Spleen (tissue), 7 donors: ENCODE results near the gene CLDN4.
"Not testable (repeated sequence)": the region's sequence is repeated elsewhere in the genome, so short reads cannot be mapped to it uniquely, and the experiment has no call there.

ENCODE experiments used
- POLR2A ChIP-seq, 3 donors: fragments of 450-650 bp; IDR thresholded peaks; one replicate each; pipeline ENCODE4 v1.5.1; 2017; ENCODE audit warnings: antibody characterized with exemption in 3 of 3, mild to moderate bottlenecking in 1 of 3
- TF ChIP-seq, protein P1 (sequence below), 11 experiments: fragments of 200-600 bp in 7 of 11; fragments of 450-650 bp in 4 of 11; sonication (generic) in 4 of 11; IDR thresholded peaks in 8 of 11; conservative IDR thresholded peaks in 3 of 11; 1 replicate in 7 of 11; 2 replicates in 4 of 11; pipeline versions ENCODE4 v1.4.0 to v1.8.0; 2016 to 2021; ENCODE audit warnings: antibody characterized with exemption in 11 of 11, inconsistent platforms in 4 of 11, mild to moderate bottlenecking in 1 of 11
- donor health status: DM: no; HTN: no; CAD: no; lungs with moderate emphysema.
- donor health status: DM: no; HTN: no; CAD: no.
- donor health status: DM: no; HTN: no; CAD: no.

- TF ChIP-seq, protein P1, sequence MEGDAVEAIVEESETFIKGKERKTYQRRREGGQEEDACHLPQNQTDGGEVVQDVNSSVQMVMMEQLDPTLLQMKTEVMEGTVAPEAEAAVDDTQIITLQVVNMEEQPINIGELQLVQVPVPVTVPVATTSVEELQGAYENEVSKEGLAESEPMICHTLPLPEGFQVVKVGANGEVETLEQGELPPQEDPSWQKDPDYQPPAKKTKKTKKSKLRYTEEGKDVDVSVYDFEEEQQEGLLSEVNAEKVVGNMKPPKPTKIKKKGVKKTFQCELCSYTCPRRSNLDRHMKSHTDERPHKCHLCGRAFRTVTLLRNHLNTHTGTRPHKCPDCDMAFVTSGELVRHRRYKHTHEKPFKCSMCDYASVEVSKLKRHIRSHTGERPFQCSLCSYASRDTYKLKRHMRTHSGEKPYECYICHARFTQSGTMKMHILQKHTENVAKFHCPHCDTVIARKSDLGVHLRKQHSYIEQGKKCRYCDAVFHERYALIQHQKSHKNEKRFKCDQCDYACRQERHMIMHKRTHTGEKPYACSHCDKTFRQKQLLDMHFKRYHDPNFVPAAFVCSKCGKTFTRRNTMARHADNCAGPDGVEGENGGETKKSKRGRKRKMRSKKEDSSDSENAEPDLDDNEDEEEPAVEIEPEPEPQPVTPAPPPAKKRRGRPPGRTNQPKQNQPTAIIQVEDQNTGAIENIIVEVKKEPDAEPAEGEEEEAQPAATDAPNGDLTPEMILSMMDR (IDR thresholded peaks at IDR 0.05 in 8 of 11, conservative IDR thresholded peaks at IDR 0.05 in 3 of 11) = not testable (repeated sequence)
- not testable (repeated sequence) for TF ChIP-seq POLR2A (IDR thresholded peaks at IDR 0.05)
These were observed 9.1 kb upstream of the CLDN4 start for GRCh38 chr7:73821597-73822285.
